GM08714 (cell line): ENCODE measurements around the gene TOM1L1.

Experiments used
- H3K4me3 ChIP-seq: fragments of 200-500 bp; sonication (Bioruptor generic); 2 replicates; pipeline ENCODE4 v1.5.1; 2014; ENCODE audit warnings: mild to moderate bottlenecking, low read length, inconsistent platforms
- ZNF274 ChIP-seq: IDR thresholded peaks from 2 replicates; pipeline ENCODE4 v1.6.1; 2012; ENCODE audit warnings: mild to moderate bottlenecking, low read depth, low read length

TOM1L1 gene

DNA sequence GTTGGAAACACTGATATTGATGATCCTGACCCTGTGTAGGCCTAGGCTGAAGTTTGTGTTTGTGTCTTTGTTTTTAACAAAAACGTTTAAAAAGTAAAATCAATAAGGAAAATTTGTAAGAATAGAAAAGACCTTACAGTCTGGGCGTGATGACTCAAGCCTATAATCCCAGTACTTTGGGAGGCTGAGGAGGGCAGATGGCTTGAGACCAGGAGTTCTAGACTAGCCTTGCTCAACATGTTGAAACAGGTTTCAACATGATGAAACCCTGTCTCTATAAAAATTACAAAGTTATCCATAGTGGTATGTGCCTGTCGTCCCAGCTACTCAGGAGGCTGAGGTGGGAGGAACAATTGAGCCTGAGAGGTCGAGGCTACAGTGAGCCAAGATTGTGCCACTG, 18.3 kb upstream of the TOM1L1 start:
- no peak for TF ChIP-seq ZNF274
- H3K4me3 ChIP-seq = no peak overlapping the region

DNA sequence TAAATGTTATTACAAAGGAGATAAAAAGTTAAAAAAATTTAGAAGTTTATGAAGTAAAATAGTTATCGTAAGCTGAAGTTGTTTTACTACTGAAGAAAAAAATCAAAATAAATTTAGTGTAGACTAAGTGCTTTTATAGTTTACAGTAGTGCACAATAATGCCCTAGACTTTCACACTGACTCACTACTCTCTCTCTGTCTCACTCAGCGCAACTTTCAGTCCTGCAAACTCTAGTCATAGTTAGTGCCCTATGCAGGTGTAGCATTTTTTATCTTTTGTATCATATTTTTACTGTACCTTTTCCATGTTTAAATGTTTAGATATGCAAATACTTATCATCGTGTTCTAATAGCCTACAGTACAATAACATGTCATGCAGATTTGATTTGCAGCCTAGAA, 17.7 kb upstream of the TOM1L1 start:
- TF ChIP-seq ZNF274 = no peak
- H3K4me3 ChIP-seq = no peak overlapping the region

DNA sequence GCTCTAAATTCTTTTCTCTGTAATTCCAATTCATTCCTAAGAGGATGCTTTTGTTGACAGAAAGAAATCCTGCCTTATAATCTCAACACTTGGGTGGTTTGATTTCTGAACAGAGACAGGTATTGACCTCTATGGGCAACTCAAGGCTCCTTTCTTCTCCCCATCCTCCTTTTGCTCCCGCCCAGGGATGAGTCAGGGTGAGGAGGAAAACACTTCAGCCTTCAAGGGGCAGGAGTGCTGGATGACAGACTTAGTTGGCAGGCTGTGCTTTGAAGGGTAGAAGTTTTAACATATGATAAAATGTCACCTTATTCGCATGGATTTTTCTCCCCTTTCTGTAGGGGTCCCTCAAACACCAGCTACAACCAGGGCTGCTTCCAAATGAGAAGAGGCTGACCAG, 16.7 kb upstream of the TOM1L1 start:
- H3K4me3 ChIP-seq = no peak overlapping the region
- TF ChIP-seq ZNF274 = no peak

DNA sequence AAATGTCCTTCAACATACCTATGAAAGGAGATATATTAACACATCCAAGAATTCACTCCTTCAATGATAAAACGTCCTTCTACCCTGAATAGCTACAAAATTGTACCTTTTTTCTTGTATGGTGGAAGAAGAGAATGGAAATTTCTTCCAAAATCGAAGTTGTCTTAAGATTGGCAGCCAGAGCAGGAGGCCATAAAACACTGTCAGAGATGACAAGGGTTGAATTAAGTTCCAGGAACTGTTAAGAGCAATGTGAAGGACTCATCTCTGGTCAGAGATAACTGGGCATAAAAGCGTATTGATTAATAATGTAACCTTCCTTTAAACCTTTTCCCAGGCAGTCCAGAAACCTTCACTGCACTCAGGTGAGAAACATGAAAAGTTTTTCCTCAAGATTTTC, 12.9 kb upstream of the TOM1L1 start:
- H3K4me3 ChIP-seq = no peak overlapping the region

DNA sequence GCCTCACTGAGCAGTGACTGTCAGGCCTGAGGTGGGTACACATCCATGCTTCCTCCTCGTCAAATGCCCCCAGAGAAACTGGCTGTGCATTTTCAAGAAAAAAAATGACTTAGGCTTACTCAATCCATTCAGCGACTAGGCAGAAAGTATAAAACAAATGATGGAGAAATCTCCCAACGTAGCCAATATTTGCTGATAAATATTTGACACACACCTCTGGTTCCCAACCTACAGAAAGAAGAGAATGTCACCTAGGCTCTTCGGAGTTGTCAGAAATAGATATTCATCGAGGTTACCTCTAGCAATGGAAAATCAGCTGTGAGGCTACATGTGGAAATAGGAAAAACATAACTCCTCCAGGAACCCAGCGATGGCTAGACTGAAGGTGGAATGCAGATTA, 12.4 kb upstream of the TOM1L1 start:
- TF ChIP-seq ZNF274 = no peak

More for the DNA sequence above, 12.9 kb upstream of the TOM1L1 start:
- no peak for TF ChIP-seq ZNF274

DNA sequence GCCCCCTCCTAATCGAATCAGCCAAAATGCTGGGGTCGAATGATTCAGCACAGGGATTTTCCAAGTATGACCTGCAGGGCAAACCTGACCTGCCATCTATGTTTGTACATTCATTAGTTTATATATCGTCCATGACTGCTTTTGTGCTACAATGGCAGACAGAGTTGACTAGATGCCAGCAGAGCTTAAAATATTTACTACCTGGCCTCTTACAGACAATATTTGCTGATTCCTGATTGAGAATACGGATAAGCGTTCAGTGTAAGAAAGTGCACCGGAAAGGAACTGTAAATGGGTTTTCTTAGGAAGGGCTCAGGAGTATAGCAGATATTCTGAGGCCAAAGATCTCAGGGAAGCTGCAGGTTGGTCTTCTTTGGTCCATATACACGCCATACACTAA, 11.7 kb upstream of the TOM1L1 start:
- TF ChIP-seq ZNF274 = no peak
- H3K4me3 ChIP-seq = no peak overlapping the region

More for the DNA sequence above, 12.4 kb upstream of the TOM1L1 start:
- H3K4me3 ChIP-seq = no peak overlapping the region

DNA sequence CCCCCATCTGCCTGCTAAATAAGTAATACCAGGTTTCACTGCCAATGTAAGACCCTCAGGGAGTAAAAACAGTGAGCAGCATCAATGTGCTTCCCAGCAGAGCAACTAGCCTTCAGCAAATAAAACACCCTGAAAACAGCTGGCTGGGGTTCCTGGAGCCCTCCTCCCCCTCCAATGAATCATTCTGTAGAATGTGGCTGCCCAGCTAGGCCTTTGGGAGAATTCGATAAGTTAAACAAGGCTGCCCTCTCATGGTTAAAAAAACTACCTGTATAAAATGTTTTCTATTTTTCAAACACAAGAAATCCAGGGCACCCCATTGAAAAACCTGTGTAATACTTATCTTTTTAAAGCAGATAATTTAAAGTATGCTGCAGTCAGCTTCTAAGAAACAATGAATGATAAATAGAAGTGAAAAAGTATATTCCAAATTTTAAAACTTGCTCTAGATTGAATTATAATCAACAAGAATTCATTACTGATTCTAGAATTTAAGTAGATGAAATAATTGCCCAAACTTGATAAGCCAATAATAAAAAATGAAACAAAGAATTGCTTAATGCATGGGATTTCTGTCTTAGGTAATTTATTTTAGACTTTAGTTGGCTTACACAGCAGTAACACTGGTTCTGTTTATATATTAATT, 9.4 kb upstream of the TOM1L1 start:
- no peak overlapping the region for H3K4me3 ChIP-seq
- TF ChIP-seq ZNF274 = no peak

DNA sequence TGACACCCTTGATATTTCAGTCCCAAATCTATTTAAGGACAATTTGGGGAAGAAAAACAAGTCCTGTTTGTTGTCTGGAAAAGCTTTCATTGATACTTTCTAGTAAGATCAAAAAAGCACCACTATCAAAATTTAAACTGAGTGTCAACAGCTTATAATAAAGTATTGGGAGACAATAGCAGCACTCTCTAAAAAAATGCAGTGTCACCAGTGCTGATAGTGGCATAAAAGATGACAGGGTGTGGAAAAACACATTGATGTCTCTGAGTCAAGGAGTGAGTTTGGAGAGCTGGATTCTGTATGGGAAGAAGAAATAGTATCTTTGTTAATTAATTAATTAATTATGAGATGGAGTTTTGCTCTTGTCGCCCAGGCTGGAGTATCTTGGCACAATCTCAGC, 8.3 kb upstream of the TOM1L1 start:
- TF ChIP-seq ZNF274 = no peak
- no peak overlapping the region for H3K4me3 ChIP-seq

DNA sequence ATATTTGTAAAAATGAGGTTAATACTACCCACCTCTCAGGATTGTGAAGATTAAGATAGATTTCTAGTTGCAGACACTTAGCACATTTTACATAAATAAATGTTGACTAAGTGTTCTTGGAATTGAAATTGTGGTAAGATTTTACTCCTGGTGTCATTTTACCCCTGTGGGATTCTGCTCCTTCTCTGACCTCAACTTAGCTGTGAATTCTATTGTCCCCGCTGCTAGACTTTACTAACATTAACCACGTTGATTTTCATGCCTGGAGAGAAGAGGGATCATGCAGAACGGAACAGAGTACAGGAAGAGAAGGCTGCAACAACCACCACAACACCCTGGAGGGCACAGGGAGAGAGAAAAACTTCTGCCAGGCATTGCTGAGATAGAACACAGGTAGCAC, 2.1 kb upstream of the TOM1L1 start:
- TF ChIP-seq ZNF274 = no peak

DNA sequence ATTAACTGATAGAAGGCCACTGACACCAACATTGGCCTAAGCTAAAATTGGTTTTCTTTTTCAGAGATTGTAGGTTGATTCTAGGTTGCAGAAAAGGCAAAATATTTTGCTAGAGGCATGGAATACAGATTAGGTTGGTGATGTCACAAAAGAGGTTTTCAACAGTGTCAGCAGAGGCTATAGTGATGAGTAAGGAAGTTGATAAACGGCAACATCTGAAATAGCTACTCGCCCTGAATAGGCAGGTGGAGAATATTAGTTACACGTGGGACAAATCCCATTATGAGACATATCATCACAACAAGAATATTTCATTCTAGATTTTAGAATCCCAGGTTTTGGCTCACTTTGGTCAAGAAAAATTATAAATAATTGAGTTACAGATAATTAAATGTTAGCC, 1.5 kb upstream of the TOM1L1 start:
- H3K4me3 ChIP-seq = no peak overlapping the region
- no peak for TF ChIP-seq ZNF274

More for the DNA sequence above, 2.1 kb upstream of the TOM1L1 start:
- no peak overlapping the region for H3K4me3 ChIP-seq

DNA sequence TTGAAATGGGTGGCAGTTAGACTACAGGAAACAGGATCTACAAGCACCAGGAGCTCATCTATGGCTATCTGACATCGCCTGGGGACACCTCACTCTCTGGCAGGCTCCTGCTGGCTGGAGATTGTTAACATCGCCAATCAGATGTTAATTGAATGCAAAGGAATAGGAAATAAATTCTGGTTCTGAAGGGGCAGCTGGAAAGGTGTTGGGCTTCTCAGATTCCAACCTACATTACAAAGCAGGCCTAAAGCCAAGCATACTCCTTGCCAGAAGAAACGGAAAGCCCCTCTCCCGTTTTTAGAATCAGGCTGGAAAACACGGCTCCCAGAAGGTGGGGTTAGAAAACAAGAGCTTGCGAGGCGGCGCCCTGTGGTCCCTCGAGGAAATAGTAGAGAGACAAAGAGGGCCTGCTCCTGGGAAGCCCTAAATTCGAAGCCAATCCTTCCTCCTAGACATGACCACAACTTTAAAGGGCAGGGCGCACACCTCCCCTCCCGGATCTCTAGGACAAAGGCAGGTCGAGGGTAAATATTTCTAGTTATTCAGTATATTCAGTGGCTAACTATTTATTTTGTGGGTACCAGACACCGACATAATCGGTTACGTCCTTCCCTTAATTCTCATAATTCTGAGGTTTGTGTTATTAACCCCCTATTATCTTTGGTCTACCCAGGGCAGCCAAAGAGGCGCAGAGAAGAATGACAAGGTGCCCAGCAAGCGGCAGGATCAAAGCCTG, 763 bp upstream of the TOM1L1 start:
- peak overlapping the region; percentile 9; the same call in 1 of the 2 replicates for H3K4me3 ChIP-seq

DNA sequence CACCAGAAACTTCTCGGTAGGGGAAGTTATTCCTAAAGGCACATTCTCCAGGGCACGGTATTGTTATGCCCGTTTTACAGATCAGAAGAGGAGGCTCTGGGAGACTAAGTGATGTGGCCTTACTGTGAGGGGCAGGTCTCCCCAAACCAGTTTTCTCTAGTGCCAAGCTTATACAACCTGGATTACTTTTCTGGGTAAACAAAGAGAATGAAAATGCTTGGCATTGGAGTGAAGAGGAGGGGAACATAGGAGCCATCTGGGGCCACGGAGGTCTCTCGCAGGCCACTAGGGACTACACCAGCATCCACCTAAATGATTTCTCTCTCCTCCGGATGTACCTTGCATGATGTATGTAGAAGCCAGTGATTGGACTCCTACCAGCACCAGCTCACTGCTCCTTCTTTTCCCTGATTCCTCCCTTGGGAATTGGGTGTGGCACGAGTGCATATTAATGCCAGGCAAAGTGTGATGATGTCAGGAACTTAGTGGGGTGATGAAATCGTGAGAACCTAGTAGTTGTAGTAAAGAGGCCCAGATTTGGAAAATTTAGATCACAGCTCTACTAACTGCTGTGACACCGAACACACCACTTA, 674 bp downstream of the TOM1L1 start:
- H3K4me3 ChIP-seq = peak overlapping the region; percentile 9; the same call in 1 of the 2 replicates
- no peak for TF ChIP-seq ZNF274

More for the DNA sequence above, 763 bp upstream of the TOM1L1 start:
- TF ChIP-seq ZNF274 = no peak

DNA sequence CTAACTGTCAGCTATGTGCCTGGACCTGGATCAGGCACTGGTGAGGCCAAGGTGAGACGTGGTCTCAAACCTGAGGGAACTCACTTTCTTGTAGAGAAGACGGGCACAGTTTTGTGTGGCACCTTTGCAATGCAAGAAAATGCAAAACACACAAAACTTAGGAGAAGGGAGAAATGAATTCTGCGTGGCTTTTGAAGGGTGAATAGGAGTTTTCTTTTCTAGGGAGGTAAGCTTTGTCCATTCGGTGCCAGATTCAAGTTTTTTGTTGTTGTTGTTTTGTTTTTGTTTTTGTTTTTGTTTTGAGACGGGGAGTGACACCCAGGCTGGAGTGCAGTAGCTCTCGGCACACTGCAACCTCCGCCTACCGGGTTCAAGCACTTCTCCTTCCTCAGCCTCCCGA, 1.4 kb downstream of the TOM1L1 start:
- no peak for TF ChIP-seq ZNF274
- H3K4me3 ChIP-seq = no peak overlapping the region

DNA sequence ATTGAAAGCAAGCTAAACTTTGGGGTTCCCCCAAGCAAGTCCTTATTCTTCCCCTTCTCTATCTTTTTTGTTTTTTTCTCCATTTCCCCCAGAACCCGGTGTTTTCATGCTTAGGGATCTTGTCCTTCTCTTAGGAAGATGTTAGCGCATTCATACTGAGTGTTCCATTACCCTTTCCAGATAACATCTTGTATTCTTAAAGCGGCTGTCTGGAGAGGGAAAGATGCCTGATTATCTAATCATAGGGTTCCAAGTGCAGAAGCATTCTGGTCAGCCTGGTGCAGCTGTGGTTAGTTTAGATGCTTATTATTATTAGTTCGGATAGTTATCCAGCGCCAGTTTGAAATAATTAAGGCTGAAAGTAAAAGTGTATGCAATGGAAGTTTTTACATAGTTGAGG, 2.0 kb downstream of the TOM1L1 start:
- H3K4me3 ChIP-seq = no peak overlapping the region
- TF ChIP-seq ZNF274 = no peak

DNA sequence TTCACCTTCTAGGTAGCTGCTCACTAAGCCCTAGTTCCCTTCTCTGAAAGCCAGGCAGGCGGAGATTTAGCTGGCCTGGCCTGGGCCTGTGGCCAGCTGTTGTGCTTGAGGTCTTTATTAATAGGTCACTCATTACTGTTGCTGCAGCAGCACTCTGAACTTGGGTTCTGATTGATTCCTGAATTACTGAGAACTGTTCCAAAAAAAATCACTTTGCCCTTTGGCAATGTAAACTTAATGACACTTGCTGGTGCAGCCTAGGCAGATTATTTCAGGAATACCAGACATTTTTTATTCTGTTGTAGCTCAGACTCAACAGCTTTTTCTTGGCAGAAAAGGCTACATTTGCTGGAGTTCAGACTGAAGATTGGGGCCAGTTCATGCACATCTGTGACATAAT, 2.7 kb downstream of the TOM1L1 start:
- no peak overlapping the region for H3K4me3 ChIP-seq
- no peak for TF ChIP-seq ZNF274

DNA sequence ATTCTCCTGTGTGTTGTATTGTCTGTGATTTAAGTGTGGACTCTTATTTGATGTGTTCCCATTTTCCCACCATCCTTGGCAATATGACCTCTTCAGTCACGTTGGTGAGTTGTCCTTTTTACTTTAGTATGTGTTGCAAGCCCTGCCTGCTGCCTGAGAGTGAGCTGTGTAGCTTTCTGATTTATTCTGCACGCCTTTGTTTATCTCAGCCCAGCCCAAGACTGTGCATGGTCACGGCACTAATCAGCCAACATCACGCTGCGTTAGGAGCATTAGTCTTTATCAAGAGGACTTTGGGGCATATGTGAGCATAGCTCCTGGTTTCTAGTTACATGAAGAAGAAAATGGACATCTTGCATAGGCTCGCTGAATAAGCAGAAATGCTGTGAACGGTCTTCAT, 6.0 kb downstream of the TOM1L1 start:
- TF ChIP-seq ZNF274 = no peak
- H3K4me3 ChIP-seq = no peak overlapping the region
